ENCODE results near the gene FASTK.

- TF ChIP-seq, protein P1, sequence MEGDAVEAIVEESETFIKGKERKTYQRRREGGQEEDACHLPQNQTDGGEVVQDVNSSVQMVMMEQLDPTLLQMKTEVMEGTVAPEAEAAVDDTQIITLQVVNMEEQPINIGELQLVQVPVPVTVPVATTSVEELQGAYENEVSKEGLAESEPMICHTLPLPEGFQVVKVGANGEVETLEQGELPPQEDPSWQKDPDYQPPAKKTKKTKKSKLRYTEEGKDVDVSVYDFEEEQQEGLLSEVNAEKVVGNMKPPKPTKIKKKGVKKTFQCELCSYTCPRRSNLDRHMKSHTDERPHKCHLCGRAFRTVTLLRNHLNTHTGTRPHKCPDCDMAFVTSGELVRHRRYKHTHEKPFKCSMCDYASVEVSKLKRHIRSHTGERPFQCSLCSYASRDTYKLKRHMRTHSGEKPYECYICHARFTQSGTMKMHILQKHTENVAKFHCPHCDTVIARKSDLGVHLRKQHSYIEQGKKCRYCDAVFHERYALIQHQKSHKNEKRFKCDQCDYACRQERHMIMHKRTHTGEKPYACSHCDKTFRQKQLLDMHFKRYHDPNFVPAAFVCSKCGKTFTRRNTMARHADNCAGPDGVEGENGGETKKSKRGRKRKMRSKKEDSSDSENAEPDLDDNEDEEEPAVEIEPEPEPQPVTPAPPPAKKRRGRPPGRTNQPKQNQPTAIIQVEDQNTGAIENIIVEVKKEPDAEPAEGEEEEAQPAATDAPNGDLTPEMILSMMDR (IDR thresholded peaks at IDR 0.05), result no peak
- no peak for TF ChIP-seq EZH2 (IDR thresholded peaks at IDR 0.05)
Observed at GRCh38 chr7:151128144-151128543, 47.5 kb upstream of the FASTK start.
